Measurements from ENCODE around the gene GLUD1.

DNA sequence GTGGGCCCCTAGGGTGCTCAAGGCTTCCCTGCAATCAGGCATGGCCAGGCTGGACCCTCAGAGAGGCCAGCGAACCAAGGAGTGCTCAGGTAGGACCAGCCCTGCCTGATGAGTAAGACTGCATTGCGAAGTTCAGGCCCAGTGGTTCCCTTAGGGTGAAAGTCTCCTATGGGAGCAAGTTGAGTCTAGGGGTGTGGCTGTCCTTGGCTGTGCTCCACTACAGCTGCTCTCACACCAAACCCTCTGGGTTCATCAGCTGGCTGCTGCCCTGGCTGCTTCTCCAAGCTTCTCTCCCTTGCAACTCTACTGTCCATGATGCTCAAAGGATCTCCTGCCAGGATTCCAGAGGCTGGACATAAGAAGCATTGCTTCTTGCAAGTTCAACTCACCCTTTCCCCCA lies 55.9 kb downstream of the GLUD1 start:
- TF ChIP-seq, protein P1, sequence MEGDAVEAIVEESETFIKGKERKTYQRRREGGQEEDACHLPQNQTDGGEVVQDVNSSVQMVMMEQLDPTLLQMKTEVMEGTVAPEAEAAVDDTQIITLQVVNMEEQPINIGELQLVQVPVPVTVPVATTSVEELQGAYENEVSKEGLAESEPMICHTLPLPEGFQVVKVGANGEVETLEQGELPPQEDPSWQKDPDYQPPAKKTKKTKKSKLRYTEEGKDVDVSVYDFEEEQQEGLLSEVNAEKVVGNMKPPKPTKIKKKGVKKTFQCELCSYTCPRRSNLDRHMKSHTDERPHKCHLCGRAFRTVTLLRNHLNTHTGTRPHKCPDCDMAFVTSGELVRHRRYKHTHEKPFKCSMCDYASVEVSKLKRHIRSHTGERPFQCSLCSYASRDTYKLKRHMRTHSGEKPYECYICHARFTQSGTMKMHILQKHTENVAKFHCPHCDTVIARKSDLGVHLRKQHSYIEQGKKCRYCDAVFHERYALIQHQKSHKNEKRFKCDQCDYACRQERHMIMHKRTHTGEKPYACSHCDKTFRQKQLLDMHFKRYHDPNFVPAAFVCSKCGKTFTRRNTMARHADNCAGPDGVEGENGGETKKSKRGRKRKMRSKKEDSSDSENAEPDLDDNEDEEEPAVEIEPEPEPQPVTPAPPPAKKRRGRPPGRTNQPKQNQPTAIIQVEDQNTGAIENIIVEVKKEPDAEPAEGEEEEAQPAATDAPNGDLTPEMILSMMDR (IDR thresholded peaks at IDR 0.05; ENCODE audit: insufficient read depth, low read length): no peak
- TF ChIP-seq, protein P2, sequence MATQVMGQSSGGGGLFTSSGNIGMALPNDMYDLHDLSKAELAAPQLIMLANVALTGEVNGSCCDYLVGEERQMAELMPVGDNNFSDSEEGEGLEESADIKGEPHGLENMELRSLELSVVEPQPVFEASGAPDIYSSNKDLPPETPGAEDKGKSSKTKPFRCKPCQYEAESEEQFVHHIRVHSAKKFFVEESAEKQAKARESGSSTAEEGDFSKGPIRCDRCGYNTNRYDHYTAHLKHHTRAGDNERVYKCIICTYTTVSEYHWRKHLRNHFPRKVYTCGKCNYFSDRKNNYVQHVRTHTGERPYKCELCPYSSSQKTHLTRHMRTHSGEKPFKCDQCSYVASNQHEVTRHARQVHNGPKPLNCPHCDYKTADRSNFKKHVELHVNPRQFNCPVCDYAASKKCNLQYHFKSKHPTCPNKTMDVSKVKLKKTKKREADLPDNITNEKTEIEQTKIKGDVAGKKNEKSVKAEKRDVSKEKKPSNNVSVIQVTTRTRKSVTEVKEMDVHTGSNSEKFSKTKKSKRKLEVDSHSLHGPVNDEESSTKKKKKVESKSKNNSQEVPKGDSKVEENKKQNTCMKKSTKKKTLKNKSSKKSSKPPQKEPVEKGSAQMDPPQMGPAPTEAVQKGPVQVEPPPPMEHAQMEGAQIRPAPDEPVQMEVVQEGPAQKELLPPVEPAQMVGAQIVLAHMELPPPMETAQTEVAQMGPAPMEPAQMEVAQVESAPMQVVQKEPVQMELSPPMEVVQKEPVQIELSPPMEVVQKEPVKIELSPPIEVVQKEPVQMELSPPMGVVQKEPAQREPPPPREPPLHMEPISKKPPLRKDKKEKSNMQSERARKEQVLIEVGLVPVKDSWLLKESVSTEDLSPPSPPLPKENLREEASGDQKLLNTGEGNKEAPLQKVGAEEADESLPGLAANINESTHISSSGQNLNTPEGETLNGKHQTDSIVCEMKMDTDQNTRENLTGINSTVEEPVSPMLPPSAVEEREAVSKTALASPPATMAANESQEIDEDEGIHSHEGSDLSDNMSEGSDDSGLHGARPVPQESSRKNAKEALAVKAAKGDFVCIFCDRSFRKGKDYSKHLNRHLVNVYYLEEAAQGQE (IDR thresholded peaks at IDR 0.05; ENCODE audit: insufficient replicate concordance, low read depth): no peak
- TF ChIP-seq GABPA (IDR thresholded peaks at IDR 0.05; ENCODE audit: low read depth) (no peak), SPI1 (IDR thresholded peaks at IDR 0.05; ENCODE audit: borderline replicate concordance, low read depth) (no peak), POLR2AphosphoS5 (IDR thresholded peaks at IDR 0.05; ENCODE audit: low read depth) (no peak)
